GM19351 (cell line): Measurements from ENCODE around the gene CRADD.
A peak's percentile ranks its signal among the peaks of the same experiment; 100 is the strongest.

ENCODE experiments used
- ATAC-seq: cut with Tn5 transposase; IDR thresholded peaks from one replicate; pipeline ENCODE4 v1.9.1; 2021; ENCODE audit warnings: mild to moderate bottlenecking, moderate library complexity; ENCODE audit not compliant: unreplicated experiment

The CRADD gene

GRCh38 chr12:93734784-93735183, 57.6 kb downstream of the CRADD start:
- ATAC-seq: no peak

GRCh38 chr12:93736640-93737178, 59.5 kb downstream of the CRADD start:
- no peak for ATAC-seq

GRCh38 chr12:93737457-93738198, 60.5 kb downstream of the CRADD start:
- ATAC-seq: no peak

DNA sequence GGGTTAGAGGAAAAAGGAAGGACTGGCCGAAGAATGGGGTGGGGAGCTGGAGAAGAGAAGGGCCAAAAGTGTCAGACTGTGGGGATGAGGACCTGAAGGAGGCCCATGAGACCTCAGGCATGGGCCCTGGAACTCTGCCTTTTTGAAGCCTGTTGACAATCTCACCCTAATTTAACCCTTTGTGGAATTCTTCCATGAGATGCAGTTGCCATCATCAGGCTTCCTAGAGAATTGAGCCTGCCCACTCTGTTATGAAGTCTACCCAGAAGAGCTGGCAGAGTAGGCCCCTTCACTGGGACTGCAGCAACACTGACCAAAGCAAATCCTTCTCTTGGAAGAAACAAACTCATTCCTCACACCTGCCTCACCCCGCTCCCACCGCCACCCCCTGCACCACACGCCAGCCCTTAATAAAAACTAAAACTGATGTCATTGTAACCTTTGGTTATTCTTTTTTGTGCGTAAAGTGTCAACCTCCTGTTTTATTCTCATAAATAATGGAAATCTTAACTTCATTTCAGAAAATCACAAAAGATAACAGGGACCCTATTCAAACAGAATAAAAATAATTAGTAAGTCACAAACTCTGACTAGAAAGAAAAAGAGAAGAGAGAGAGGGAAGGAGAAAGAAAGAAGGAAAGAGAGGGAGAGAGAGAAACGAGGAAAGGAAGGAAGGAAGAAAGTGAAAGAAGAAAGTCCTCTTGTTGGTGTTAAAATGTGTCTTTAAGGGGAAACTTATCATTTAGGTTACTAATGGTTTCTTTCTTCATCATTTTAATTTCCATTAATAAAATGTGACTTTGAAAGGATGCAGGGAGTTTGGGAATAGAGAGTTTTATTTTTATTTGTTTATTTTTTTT, 61.3 kb downstream of the CRADD start:
- no peak for ATAC-seq

- ATAC-seq: no peak
Measured at GRCh38 chr12:93740751-93741150, 63.6 kb downstream of the CRADD start.

DNA sequence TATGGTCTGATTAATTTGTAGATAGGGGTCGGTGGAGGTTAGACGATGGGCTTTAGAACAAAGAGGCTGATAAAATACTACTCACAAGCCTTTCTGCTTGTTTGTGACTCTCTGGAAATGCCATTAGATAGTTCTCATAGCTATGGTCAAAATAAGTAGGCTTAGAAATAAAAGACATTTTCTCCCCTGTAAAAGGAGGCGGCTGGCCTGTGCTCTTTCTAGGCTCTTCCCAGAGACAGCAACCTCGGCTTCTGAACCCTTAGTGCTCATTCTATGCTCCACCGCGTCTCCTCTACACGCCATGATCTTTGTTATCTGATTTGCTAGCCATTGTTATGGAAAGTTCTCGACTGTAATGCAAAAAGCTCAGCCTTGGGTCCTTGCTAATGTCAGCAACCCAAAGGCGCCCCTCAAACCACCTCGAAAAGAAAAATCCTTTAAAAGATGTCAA, 64.5 kb downstream of the CRADD start:
- ATAC-seq: peak; percentile 22

DNA sequence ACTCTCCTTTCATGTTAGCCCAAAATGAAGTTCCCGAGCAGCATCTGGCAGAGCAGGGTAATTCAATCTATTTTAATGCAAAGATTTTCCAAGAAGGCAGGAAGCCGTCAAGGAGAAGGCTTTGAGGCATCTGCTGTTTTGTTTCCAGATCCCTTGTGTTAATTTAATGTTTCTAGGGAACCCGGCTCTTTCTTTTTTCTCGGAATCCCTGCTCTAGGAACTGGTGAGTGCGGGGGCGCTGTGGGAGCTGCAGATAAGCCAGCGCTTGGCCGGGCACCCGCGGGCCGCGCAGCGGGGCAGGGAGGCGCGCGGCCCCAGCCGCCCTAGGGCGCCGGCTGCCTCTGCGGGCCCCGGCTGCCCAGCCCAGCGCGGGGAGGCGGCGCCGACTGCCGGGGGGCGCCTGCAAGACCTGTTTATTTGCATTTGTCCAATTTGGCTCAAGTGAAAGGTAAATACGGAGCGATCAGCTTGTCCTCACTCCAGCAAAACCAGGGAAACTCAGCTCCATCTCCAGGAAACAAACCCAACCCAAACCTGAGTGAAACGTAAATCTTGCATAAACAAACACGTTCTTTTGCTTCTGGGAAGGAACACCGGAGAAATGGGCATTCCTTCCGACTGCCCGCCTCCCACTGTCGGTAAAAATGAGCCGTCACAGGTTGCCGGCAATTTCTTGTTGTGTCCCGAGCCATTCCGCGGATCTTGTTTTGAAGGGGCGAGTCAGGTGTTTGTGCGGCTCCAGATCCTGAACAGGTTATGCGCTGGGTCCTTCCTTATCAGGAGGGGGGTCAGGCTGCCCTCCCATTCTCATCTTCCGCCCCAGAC, 65.1 kb downstream of the CRADD start:
- ATAC-seq: peak; percentile 89

DNA sequence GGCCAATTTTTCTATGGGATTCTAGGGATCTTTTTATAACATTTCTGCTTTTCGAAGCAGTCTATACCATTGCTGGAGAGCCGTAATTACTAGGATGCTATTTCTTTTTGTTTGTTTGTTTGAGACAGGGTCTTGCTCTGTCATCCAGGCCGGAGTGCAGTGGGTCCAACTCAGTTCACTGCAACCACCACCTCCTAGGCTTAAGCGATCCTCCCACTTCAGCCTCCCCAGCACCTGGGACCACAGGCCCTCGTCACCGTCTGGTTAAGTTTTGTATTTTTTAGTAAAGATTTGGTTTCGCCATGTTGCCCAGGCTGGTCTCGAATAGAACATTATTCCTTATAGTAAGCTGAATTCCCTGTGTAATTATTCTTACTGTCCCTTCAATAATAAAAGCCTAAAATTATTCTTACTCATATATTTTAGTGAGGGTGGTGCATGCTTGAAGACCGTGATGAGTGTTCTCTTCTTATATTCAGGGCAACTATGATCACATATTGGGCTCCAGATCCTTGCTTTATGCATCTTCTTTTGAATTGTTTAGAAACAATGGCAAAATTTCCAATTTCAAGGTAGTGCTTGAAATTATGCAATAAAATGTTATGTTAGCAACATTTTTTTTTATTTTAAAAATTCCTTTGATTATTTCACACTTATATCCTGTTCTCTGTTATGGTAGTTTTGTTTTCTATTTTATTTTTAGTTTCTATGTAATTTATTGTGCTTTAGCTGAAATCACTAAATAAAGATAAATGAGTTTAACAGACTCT, 66.2 kb downstream of the CRADD start:
- ATAC-seq: no peak

DNA sequence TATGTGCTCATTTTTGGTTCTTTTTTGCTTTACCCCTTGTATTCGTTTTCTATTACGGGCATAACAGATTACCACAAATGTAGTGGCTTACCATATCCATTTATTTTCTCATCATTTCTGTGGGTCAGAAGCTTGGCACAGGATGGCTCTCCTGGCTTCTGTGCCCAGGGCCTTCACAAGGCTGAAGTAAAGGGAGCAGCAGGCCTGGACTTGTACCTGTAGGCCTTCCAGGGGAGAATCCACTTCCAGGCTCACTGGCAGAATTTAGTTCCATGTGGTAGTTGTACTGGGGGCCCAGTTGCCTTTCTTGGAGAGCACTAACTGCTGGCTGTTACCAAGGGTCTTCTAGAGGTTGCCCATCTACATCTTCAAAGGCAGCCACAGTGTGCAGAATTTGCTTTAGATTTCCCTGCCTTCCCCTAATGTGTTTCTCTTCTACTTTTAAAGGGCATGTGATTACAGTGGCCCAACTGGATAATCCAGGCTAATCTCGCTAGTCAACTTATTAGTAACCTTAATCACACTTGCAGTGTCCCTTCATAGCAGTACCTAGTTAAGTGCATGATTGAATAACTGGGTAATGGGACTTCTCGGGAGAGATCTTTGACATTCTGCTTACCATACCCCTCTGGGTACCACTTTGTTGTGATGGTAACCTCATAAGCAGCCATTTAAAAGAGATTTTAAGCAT, 67.0 kb downstream of the CRADD start:
- ATAC-seq: no peak

GRCh38 chr12:93745286-93745685, 68.1 kb downstream of the CRADD start:
- ATAC-seq: no peak

- ATAC-seq: no peak
Measured at GRCh38 chr12:93746572-93747168, 69.5 kb downstream of the CRADD start.

- ATAC-seq: no peak
Measured at GRCh38 chr12:93748672-93749383, 71.7 kb downstream of the CRADD start.

- no peak for ATAC-seq
Measured at GRCh38 chr12:93749515-93749914, 72.3 kb downstream of the CRADD start.

GRCh38 chr12:93750056-93750455, 72.9 kb downstream of the CRADD start:
- ATAC-seq: no peak

DNA sequence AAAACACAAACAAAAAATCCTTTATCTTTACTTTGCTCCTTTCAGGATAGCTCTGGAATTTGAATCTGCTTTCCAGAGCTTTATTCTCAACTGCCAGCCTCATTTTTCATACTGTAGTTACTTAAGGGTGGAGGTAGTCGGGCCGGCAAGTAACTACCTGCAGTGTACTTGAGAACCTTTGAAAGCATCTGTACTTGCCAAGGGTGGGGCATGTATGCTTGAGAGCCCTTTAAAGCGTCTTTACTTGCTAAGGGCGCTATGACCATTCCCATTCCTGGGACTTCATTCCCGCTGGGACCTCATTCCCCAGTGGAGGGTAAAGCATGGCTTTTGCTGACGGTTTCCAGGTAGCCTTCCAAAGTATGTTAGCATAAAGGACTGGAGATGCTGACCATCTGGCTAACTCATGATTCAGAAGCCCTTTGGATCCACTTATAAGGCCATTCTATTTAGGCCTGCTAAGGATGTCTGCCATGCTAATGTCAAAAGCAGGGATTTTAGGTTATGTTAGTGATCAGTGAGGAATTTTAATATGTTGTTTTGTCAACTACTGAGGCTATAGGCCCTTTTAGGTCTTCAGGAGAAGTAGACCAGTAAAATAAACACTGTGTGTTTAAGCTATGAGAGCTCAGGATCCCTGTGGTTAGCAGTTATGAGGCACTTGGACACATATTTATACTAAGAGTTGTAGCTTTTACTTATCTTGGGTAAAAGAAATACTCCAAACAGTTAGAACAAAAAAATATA, 74.9 kb downstream of the CRADD start:
- ATAC-seq: no peak

DNA sequence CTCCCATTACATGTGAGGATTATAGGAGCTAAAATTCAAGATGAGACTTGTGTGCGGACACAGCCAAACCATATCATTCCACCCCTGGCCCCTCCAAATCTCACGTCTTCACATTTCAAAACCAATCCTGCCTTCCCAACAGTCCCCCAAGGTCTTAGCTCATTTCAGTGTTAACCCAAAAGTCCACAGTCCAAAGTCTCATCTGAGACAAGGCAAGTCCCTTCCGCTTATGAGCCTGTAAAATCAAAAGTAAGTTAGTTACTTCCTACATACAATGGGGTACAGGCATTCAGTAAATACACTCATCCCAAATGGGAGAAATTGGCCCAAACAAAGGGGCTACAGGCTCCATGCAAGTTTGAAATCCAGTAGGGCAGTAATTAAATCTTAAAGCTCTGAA, 76.1 kb downstream of the CRADD start:
- ATAC-seq: no peak

DNA sequence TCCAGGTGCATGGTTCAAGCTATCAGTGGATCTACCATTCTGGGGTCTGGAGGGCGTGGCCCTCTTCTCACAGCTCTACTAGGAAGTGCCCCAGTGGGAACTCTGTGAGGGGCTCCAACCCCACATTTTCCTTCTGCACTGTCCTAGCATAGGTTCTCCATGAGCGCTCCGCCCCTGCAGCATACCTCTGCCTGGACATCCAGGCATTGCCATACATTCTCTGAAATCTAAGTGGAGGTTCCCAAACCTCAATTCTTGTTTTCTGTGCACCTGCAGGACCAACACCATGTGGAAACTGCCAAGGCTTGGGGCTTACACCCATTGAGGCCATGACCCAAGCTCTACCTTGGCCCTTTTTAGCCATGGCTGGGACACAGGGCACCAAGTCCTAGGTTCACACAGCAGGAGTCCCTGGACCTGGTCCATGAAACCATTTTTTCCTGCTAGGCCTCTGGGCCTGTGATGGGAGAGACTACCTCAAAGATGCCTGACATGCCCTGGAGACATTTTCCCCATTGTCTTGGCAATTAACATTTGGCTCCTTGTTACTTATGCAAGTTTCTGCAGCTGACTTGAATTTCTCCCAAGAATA, 76.8 kb downstream of the CRADD start:
- no peak for ATAC-seq
